DND-41 (cell line): ENCODE results near the gene GPATCH2L.

ENCODE experiments used
- ATAC-seq: fragments of 200-7000 bp; cut with Tn5 transposase; 3 replicates; pipeline ENCODE4 v1.9.1; 2021; ENCODE audit warnings: low read depth; ENCODE audit not compliant: insufficient read depth
- DNase-seq: peaks from one replicate; pipeline ENCODE4 v3.0.0-alpha.2; 2020
- H2AFZ ChIP-seq: 2 replicates; pipeline ENCODE4 v1.6.0; 2012; ENCODE audit warnings: low read depth, low read length
- H3K27ac ChIP-seq: 2 replicates; pipeline ENCODE4 v1.5.1; 2012; ENCODE audit warnings: low read length, inconsistent platforms
- H3K27me3 ChIP-seq: fragments of 200-600 bp; sonication (generic); 2 replicates; pipeline ENCODE4 v1.6.0; 2012; ENCODE audit warnings: low read length, mild to moderate bottlenecking, inconsistent platforms; ENCODE audit not compliant: insufficient read depth, poor library complexity
- H3K36me3 ChIP-seq: 2 replicates; pipeline ENCODE4 v1.5.1; 2012; ENCODE audit warnings: low read length, inconsistent platforms; ENCODE audit not compliant: insufficient read depth
- H3K4me1 ChIP-seq: 2 replicates; pipeline ENCODE4 v1.5.1; 2012; ENCODE audit warnings: mild to moderate bottlenecking, low read length; ENCODE audit not compliant: insufficient read depth
- H3K4me2 ChIP-seq: 2 replicates; pipeline ENCODE4 v1.6.0; 2012; ENCODE audit warnings: mild to moderate bottlenecking, moderate library complexity, low read length, inconsistent platforms; ENCODE audit not compliant: insufficient read depth
- H3K4me3 ChIP-seq, 2 experiments: fragments of 200-600 bp in 1 of 2; shearing (Covaris generic) in 1 of 2; 2 replicates each; pipeline ENCODE4 v1.5.1; 2012 to 2016; ENCODE audit warnings: inconsistent platforms in 2 of 2, low read length in 2 of 2, mild to moderate bottlenecking in 2 of 2, low read depth in 1 of 2, moderate library complexity in 1 of 2
- H3K79me2 ChIP-seq: 2 replicates; pipeline ENCODE4 v1.6.0; 2012; ENCODE audit warnings: low read length, inconsistent platforms; ENCODE audit not compliant: insufficient read depth
- H3K9ac ChIP-seq: 2 replicates; pipeline ENCODE4 v1.6.0; 2012; ENCODE audit warnings: low read depth, mild to moderate bottlenecking, inconsistent platforms, low read length, moderate library complexity
- H3K9me3 ChIP-seq: 2 replicates; pipeline ENCODE4 v1.5.1; 2012; ENCODE audit warnings: low read length, moderate library complexity, mild to moderate bottlenecking, inconsistent platforms; ENCODE audit not compliant: insufficient read depth, severe bottlenecking
- H4K20me1 ChIP-seq: 2 replicates; pipeline ENCODE4 v1.6.0; 2012; ENCODE audit warnings: low read length; ENCODE audit not compliant: insufficient read depth
- EZH2 ChIP-seq: IDR thresholded peaks from 3 replicates; pipeline ENCODE4 v1.6.1; 2012; ENCODE audit warnings: borderline replicate concordance, low read depth, mild to moderate bottlenecking, moderate library complexity, low read length, inconsistent platforms; ENCODE audit not compliant: severe bottlenecking
- TF ChIP-seq, protein P1 (sequence below): IDR thresholded peaks from 2 replicates; pipeline ENCODE4 v1.5.1; 2012; ENCODE audit warnings: borderline replicate concordance, low read length, moderate library complexity, mild to moderate bottlenecking; ENCODE audit not compliant: poor library complexity, severe bottlenecking; ENCODE audit errors: extremely low read depth

The GPATCH2L gene

DNA sequence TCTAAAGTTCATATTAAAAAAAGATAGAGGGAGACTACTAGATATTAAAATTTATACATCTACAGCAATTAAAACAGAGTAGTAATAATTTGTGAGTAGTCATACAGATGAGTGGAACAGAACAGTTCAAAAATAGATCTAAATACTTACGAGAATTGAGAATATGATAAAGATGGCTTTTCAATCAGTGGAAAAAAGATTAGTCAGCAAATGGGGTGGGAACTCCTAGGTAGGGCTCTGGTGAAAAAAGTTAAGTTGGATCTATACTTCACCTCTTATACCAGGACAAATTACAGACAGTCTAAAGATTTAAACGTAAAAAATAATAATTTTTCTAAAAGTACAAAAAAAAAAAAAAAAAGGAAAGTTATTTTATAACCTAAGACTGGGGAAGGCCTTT is 66.9 kb downstream of the GPATCH2L start:
- Histone ChIP-seq H3K27ac (no peak overlapping the region), H3K4me1 (no peaks in the 10 kb centered on the region), H3K9ac (no peak overlapping the region), H3K9me3 (no peaks in the 10 kb centered on the region), H3K79me2 (no peaks in the 10 kb centered on the region), H3K4me2 (no peak overlapping the region), H3K27me3 (no peaks in the 10 kb centered on the region), H4K20me1 (no peaks in the 10 kb centered on the region), H2AFZ (no peak overlapping the region), H3K4me3 (no peak overlapping the region), H3K36me3 (no peaks in the 10 kb centered on the region)
- TF ChIP-seq, protein P1, sequence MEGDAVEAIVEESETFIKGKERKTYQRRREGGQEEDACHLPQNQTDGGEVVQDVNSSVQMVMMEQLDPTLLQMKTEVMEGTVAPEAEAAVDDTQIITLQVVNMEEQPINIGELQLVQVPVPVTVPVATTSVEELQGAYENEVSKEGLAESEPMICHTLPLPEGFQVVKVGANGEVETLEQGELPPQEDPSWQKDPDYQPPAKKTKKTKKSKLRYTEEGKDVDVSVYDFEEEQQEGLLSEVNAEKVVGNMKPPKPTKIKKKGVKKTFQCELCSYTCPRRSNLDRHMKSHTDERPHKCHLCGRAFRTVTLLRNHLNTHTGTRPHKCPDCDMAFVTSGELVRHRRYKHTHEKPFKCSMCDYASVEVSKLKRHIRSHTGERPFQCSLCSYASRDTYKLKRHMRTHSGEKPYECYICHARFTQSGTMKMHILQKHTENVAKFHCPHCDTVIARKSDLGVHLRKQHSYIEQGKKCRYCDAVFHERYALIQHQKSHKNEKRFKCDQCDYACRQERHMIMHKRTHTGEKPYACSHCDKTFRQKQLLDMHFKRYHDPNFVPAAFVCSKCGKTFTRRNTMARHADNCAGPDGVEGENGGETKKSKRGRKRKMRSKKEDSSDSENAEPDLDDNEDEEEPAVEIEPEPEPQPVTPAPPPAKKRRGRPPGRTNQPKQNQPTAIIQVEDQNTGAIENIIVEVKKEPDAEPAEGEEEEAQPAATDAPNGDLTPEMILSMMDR: no peak
- no peak for TF ChIP-seq EZH2
- no peak for DNase-seq
- ATAC-seq: no peak

DNA sequence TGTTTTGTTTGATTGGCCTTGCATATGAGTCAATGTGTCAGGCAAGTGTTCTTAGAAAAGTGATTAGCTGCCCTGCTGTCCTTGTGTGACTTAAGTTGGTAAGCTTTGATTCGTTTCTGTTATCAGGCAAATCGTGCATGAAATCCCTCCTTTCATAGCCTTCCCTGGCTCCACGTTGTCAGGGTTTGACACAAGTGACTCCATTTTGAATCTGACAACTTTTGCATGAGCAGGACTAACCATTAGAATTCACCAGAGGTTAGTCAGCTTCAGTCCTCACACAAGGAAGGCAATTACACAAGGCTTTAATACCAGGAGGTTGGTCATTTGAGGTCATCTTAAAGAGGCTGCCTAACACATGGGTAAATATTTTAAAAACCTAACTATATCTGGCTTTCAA is 68.2 kb downstream of the GPATCH2L start:
- Histone ChIP-seq H4K20me1 (no peaks in the 10 kb centered on the region), H3K27me3 (no peaks in the 10 kb centered on the region), H3K4me2 (no peak overlapping the region), H3K4me1 (no peaks in the 10 kb centered on the region), H2AFZ (no peak overlapping the region), H3K79me2 (no peaks in the 10 kb centered on the region), H3K4me3 (no peak overlapping the region), H3K9ac (no peak overlapping the region), H3K9me3 (no peaks in the 10 kb centered on the region), H3K36me3 (no peaks in the 10 kb centered on the region), H3K27ac (no peak overlapping the region)
- ATAC-seq (no peak), DNase-seq (no peak)
- TF ChIP-seq, protein P1: no peak
- TF ChIP-seq EZH2: no peak

DNA sequence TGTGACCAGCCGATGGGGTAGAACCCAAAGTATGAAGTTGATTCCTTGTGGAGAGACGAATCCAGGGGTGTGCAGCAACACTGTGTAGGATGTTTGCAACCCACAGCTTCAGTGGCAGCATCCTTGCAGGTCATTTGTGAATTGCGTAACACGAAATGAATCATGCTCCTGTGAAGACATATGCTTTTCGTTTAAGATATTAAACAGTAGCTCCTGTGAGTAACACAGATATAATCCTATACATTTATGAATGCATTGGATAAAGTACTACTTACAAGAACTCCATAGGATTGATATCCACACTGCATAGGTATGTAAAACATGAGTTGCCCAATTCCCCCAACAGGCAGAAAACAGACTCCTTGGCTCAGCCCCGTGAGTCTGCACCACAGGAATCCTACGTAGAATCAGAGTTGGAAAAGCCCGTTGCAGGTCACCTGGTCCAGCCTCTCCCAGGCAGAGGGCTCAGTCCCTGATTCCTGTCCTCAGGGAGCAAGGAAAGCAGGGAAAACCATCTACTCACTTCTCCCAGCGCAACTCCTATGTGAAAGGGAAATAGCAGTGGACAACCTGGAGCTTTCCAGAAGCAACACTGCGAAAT is 75.8 kb downstream of the GPATCH2L start:
- no peak overlapping the region for H3K9ac ChIP-seq
- no peaks in the 10 kb centered on the region for H3K27me3 ChIP-seq
- TF ChIP-seq EZH2: no peak
- TF ChIP-seq, protein P1: no peak
- H4K20me1 ChIP-seq: no peaks in the 10 kb centered on the region
- no peak overlapping the region for H3K4me3 ChIP-seq
- H2AFZ ChIP-seq: no peak overlapping the region
- ATAC-seq: no peak
- H3K4me1 ChIP-seq: no peaks in the 10 kb centered on the region
- no peaks in the 10 kb centered on the region for H3K36me3 ChIP-seq
- H3K79me2 ChIP-seq: no peaks in the 10 kb centered on the region
- H3K9me3 ChIP-seq: no peaks in the 10 kb centered on the region
- H3K27ac ChIP-seq: no peak overlapping the region
- DNase-seq: no peak
- H3K4me2 ChIP-seq: no peak overlapping the region
